ENCODE measurements around the gene ATP6V1B1. TPM values are rescaled to one million over a fixed set of nuclear protein-coding genes. Genes with fewer than 3 reads are reported as not detected.
A peak's percentile ranks its signal among the peaks of the same experiment; 100 is the strongest.

ATP6V1B1 gene
- total and polyA plus RNA-seq, 2 of the 13 experiments (the other 11 are each of a cell fraction or from before 2014, with no cell fraction given) = 0.58 to 1.6 TPM

DNA sequence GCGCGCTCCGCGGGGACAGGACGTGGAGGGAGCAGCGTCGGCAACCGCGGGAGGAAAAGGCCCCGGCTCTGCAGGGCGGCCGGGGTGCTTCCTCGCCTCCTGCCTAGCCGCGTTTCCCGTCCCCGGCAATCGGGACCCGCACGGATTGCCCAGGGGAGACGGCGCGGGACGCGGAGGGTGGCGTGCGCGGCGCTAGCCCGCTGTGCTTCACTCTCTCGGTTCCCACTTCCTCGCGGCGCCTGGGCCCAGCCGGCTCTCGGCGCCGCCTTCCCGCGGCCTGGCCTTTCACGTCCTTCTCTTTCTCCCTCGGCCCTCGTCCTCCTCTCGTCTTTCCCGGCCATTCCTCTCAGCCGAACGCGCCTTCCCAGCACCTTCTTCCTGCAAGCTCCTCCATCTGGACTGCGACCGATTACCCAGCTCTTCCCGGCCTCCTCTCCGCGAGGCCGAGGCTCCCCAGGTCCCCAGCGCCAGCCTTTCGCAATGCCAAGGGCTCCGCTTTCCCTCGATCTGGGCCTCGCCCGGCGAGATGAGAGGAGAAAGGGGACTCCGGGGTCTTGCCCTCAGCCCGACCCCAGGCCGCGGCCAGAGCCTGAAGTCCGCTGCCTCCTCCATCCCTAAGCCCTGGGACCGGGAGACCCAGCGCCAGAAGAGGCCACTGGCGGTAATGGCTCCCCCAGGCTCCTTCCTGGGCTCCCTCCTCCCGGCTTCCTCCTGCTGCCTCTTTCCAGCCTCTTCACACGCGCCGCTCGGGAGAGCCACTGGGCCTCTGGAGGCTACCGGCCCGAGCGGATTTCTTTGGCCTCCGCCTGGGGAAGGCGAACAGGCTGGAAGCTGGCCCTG is 34.3 kb upstream of the ATP6V1B1 start (continued):
- TF ChIP-seq CEBPZ (IDR thresholded peaks at IDR 0.05; ENCODE audit: low read length) (no peak), SMC3 (IDR thresholded peaks at IDR 0.05; ENCODE audit: low read length) (no peak), CBX2 (IDR thresholded peaks at IDR 0.05; ENCODE audit: low read depth, low read length) (no peak), CBX2 (CRISPR knock-in tag; IDR thresholded peaks at IDR 0.05; ENCODE audit: low read depth) (0 out of 2 replicates have a peak, but pooled peaks have one; percentile 62), TBX2 (CRISPR knock-in tag; IDR thresholded peaks at IDR 0.05; ENCODE audit: borderline replicate concordance) (peak; percentile 56; the same call in 1 of the 2 replicates), AHR (CRISPR knock-in tag; IDR thresholded peaks at IDR 0.05) (peak; percentile 11; the same call in 1 of the 2 replicates), ARID2 (CRISPR knock-in tag; IDR thresholded peaks at IDR 0.05; ENCODE audit: borderline replicate concordance) (peak; percentile 91), HMGA1 (CRISPR knock-in tag; conservative IDR thresholded peaks at IDR 0.05) (no peak), BRF2 (CRISPR knock-in tag; IDR thresholded peaks at IDR 0.05) (no peak), CEBPG (CRISPR knock-in tag; IDR thresholded peaks at IDR 0.05) (peak; percentile 70), XBP1 (CRISPR knock-in tag; IDR thresholded peaks at IDR 0.05) (peak; percentile 73; the same call in 1 of the 2 replicates), POLR2G (IDR thresholded peaks at IDR 0.05; ENCODE audit: low read depth, low read length) (peak; percentile 61; the same call in 1 of the 2 replicates), TCF12 (IDR thresholded peaks at IDR 0.05) (no peak), TCF12 (CRISPR knock-in tag; IDR thresholded peaks at IDR 0.05) (no peak), SP4 (CRISPR knock-in tag; IDR thresholded peaks at IDR 0.05) (peak; percentile 71), ZNF557 (CRISPR knock-in tag; IDR thresholded peaks at IDR 0.05) (peak; percentile 56; the same call in 1 of the 2 replicates), TAF15 (IDR thresholded peaks at IDR 0.05; ENCODE audit: low read depth, low read length, poor library complexity, severe bottlenecking) (no peak), ZNF547 (CRISPR knock-in tag; IDR thresholded peaks at IDR 0.05) (peak; percentile 80), ZNF660 (CRISPR knock-in tag; IDR thresholded peaks at IDR 0.05; ENCODE audit: borderline replicate concordance, low read depth) (no peak), ZNF441 (CRISPR knock-in tag; IDR thresholded peaks at IDR 0.05; ENCODE audit: borderline replicate concordance) (0 out of 2 replicates have a peak, but pooled peaks have one; percentile 20), ZNF564 (CRISPR knock-in tag; IDR thresholded peaks at IDR 0.05) (peak; percentile 80; the same call in 1 of the 2 replicates), ZNF747 (CRISPR knock-in tag; IDR thresholded peaks at IDR 0.05; ENCODE audit: borderline replicate concordance) (peak; percentile 89), KAT7 (CRISPR knock-in tag; IDR thresholded peaks at IDR 0.05; ENCODE audit: borderline replicate concordance) (0 out of 2 replicates have a peak, but pooled peaks have one; percentile 78), MTF2 (CRISPR knock-in tag; IDR thresholded peaks at IDR 0.05; ENCODE audit: borderline replicate concordance) (0 out of 2 replicates have a peak, but pooled peaks have one; percentile 50), HOXD1 (CRISPR knock-in tag; IDR thresholded peaks at IDR 0.05) (peak; percentile 91)
- TF ChIP-seq, protein P1, sequence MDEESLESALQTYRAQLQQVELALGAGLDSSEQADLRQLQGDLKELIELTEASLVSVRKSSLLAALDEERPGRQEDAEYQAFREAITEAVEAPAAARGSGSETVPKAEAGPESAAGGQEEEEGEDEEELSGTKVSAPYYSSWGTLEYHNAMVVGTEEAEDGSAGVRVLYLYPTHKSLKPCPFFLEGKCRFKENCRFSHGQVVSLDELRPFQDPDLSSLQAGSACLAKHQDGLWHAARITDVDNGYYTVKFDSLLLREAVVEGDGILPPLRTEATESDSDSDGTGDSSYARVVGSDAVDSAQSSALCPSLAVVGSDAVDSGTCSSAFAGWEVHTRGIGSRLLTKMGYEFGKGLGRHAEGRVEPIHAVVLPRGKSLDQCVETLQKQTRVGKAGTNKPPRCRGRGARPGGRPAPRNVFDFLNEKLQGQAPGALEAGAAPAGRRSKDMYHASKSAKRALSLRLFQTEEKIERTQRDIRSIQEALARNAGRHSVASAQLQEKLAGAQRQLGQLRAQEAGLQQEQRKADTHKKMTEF (CRISPR knock-in tag; IDR thresholded peaks at IDR 0.05) = peak; percentile 40; the same call in 1 of the 2 replicates

Measured in HepG2 (cell line).